Astrocyte of the spinal cord (primary cell): ENCODE results near the gene TIAM1.

Experiments
- DNase-seq: peaks from one replicate; pipeline ENCODE4 v3.0.0; 2011; ENCODE audit warnings: low read depth, low spot score
- H3K4me3 ChIP-seq: 2 replicates; pipeline ENCODE4 v1.5.1; 2011; ENCODE audit warnings: low read depth, mild to moderate bottlenecking, low read length, moderate library complexity
- CTCF ChIP-seq: IDR thresholded peaks from 2 replicates; pipeline ENCODE4 v1.5.1; 2012; ENCODE audit warnings: low read depth, mild to moderate bottlenecking, low read length, inconsistent platforms
- in situ Hi-C: cut with HindIII; loops from 2 replicates; pipeline ENCODE4 v1.10.0; 2017; ENCODE audit warnings: low sequenced_read_pairs

TIAM1 gene

GRCh38 chr21:31225713-31226112, 118.3 kb downstream of the TIAM1 start:
- H3K4me3 ChIP-seq: no peak overlapping the region
- DNase-seq: no peak
- no peak for TF ChIP-seq CTCF
- in situ Hi-C loops: no loop called here

GRCh38 chr21:31222142-31222541, 121.9 kb downstream of the TIAM1 start:
- in situ Hi-C loops: no loop called here
- peak; percentile 59 for DNase-seq
- no peak overlapping the region for H3K4me3 ChIP-seq
- no peak for TF ChIP-seq CTCF

GRCh38 chr21:31221043-31221442, 123.0 kb downstream of the TIAM1 start:
- in situ Hi-C loops: no loop called here
- no peak for DNase-seq
- no peak for TF ChIP-seq CTCF

GRCh38 chr21:31220575-31220974, 123.5 kb downstream of the TIAM1 start:
- peak; percentile 13 for DNase-seq
- in situ Hi-C loops: no loop called here
- TF ChIP-seq CTCF: no peak
- no peak overlapping the region for H3K4me3 ChIP-seq

More at GRCh38 chr21:31221043-31221442, 123.0 kb downstream of the TIAM1 start:
- H3K4me3 ChIP-seq: no peak overlapping the region

- in situ Hi-C loops: no loop called here
- peak overlapping the region; percentile 16 for H3K4me3 ChIP-seq
- DNase-seq: peak; percentile 44
- no peak for TF ChIP-seq CTCF
These were observed 125.0 kb downstream of the TIAM1 start for GRCh38 chr21:31218830-31219608.

- TF ChIP-seq CTCF: no peak
- H3K4me3 ChIP-seq: no peak overlapping the region
- in situ Hi-C loops: no loop called here
- DNase-seq: no peak
These were observed 127.9 kb downstream of the TIAM1 start for GRCh38 chr21:31216206-31216605.
